GM12878 (cell line): ENCODE results near the gene BCLAF1.

Experiments
- BACH1 ChIP-seq: fragments of 450-650 bp; IDR thresholded peaks from 2 replicates; pipeline ENCODE4 v1.6.1; 2017; ENCODE audit warnings: mild to moderate bottlenecking, borderline replicate concordance
- EGR1 ChIP-seq, 2 experiments: IDR thresholded peaks; 1 replicate in 1 of 2; 2 replicates in 1 of 2; pipeline ENCODE4 v1.6.1; 2011 to 2012; ENCODE audit warnings: low read depth in 2 of 2, low read length in 2 of 2, borderline replicate concordance in 1 of 2, mild to moderate bottlenecking in 1 of 2, moderate library complexity in 1 of 2
- HDAC6 ChIP-seq: fragments of 200-600 bp; sonication (generic); IDR thresholded peaks from one replicate; pipeline ENCODE4 v1.8.0; 2017; ENCODE audit warnings: antibody characterized with exemption; ENCODE audit not compliant: unreplicated experiment
- MTA3 ChIP-seq: IDR thresholded peaks from 2 replicates; pipeline ENCODE4 v1.6.1; 2012; ENCODE audit warnings: low read length, inconsistent platforms, borderline replicate concordance
- RAD21 ChIP-seq: IDR thresholded peaks from 2 replicates; pipeline ENCODE4 v1.6.1; 2011; ENCODE audit warnings: mild to moderate bottlenecking, low read depth, low read length, moderate library complexity; ENCODE audit not compliant: insufficient read depth
- RUNX3 ChIP-seq: IDR thresholded peaks from 2 replicates; pipeline ENCODE4 v1.6.1; 2012; ENCODE audit warnings: low read length, inconsistent platforms
- SIN3A ChIP-seq: IDR thresholded peaks from 2 replicates; pipeline ENCODE4 v1.6.1; 2012; ENCODE audit warnings: low read depth, low read length, improper control_type of control experiment
- STAT3 ChIP-seq: IDR thresholded peaks from 2 replicates; pipeline ENCODE4 v1.6.1; 2011; ENCODE audit warnings: low read depth, low read length, improper control_type of control experiment
- TF ChIP-seq, protein P1 (sequence below): IDR thresholded peaks from 2 replicates; pipeline ENCODE4 v1.6.1; 2012; ENCODE audit warnings: mild to moderate bottlenecking, low read depth, low read length
- TF ChIP-seq, protein P2 (sequence below), 3 experiments: IDR thresholded peaks in 2 of 3; conservative IDR thresholded peaks in 1 of 3; 2 replicates each; pipeline ENCODE4 v1.5.1; 2011; ENCODE audit warnings: low read depth in 3 of 3, low read length in 3 of 3, mild to moderate bottlenecking in 3 of 3, control low read depth in 2 of 3, moderate library complexity in 2 of 3, inconsistent platforms in 1 of 3, mixed read lengths in 1 of 3; ENCODE audit not compliant: control insufficient read depth in 2 of 3, insufficient read depth in 1 of 3; ENCODE audit errors: extremely low read depth in 1 of 3

DNA sequence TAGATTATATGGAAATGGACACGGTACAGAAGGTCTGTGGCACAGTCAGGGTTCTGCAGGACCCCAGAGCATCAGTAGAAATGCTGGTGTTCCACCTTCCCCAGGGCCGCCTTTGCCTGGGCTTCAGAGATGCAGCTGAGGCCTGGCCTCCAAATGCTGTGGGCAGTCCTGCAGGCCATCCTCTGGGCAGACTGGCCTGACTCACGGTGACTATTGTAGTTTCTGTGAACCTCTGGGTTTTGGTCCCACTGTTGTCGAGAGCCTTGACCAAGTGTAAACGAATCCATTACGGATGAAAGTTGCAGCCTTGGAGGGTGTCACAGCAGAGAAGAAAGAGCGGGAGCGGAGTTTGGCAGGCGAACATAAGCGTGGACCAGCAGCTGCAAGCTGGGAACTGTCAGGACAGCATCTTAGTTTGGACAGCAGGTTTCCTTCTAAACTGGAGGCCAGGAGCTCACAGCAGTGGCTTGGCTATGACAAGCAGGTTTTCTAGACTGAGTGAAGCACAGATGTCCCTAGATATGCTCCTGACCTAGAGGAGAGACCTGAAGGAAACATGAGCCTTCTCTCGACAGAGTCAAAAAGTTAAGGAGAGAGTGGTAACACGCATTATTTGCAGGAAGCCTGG, 46.2 kb upstream of the BCLAF1 start:
- TF ChIP-seq, protein P1, sequence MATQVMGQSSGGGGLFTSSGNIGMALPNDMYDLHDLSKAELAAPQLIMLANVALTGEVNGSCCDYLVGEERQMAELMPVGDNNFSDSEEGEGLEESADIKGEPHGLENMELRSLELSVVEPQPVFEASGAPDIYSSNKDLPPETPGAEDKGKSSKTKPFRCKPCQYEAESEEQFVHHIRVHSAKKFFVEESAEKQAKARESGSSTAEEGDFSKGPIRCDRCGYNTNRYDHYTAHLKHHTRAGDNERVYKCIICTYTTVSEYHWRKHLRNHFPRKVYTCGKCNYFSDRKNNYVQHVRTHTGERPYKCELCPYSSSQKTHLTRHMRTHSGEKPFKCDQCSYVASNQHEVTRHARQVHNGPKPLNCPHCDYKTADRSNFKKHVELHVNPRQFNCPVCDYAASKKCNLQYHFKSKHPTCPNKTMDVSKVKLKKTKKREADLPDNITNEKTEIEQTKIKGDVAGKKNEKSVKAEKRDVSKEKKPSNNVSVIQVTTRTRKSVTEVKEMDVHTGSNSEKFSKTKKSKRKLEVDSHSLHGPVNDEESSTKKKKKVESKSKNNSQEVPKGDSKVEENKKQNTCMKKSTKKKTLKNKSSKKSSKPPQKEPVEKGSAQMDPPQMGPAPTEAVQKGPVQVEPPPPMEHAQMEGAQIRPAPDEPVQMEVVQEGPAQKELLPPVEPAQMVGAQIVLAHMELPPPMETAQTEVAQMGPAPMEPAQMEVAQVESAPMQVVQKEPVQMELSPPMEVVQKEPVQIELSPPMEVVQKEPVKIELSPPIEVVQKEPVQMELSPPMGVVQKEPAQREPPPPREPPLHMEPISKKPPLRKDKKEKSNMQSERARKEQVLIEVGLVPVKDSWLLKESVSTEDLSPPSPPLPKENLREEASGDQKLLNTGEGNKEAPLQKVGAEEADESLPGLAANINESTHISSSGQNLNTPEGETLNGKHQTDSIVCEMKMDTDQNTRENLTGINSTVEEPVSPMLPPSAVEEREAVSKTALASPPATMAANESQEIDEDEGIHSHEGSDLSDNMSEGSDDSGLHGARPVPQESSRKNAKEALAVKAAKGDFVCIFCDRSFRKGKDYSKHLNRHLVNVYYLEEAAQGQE: no peak
- TF ChIP-seq, protein P2, sequence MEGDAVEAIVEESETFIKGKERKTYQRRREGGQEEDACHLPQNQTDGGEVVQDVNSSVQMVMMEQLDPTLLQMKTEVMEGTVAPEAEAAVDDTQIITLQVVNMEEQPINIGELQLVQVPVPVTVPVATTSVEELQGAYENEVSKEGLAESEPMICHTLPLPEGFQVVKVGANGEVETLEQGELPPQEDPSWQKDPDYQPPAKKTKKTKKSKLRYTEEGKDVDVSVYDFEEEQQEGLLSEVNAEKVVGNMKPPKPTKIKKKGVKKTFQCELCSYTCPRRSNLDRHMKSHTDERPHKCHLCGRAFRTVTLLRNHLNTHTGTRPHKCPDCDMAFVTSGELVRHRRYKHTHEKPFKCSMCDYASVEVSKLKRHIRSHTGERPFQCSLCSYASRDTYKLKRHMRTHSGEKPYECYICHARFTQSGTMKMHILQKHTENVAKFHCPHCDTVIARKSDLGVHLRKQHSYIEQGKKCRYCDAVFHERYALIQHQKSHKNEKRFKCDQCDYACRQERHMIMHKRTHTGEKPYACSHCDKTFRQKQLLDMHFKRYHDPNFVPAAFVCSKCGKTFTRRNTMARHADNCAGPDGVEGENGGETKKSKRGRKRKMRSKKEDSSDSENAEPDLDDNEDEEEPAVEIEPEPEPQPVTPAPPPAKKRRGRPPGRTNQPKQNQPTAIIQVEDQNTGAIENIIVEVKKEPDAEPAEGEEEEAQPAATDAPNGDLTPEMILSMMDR (IDR thresholded peaks at IDR 0.05 in 2 of 3, conservative IDR thresholded peaks at IDR 0.05 in 1 of 3; ENCODE audit: control insufficient read depth in 2 of 3, extremely low read depth in 1 of 3, insufficient read depth in 1 of 3, low read depth in 3 of 3, low read length in 3 of 3): no peak
- TF ChIP-seq BACH1 (no peak), MTA3 (no peak), HDAC6 (no peak), EGR1 (IDR thresholded peaks at IDR 0.05; ENCODE audit: borderline replicate concordance in 1 of 2, low read depth in 2 of 2, low read length in 2 of 2) (no peak), STAT3 (no peak), SIN3A (no peak), RUNX3 (no peak), RAD21 (no peak)
